ENCODE results near the gene AEBP1.

The AEBP1 gene

DNA sequence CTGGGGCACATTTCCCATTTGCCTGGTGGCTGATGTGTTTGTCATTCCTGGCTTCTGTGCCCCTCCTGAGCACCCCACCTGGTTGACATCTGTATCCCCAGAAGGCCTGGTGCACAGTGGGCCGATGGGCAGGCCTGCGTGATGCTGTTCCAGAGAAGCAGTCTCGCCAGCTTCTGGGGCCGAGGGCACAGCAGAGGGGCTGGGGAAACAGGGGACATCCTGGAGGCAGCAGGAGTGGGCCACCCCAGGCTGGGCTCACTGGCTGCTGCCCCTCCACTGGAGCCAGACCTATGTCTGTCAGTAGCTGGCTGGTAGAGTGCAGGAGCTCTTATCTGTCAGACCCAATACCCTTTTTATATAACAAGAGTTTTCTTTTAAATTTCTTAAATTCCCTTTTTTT, 37.9 kb downstream of the AEBP1 start:
- DNase-seq (ENCODE audit: low read depth) = no peak

DNA sequence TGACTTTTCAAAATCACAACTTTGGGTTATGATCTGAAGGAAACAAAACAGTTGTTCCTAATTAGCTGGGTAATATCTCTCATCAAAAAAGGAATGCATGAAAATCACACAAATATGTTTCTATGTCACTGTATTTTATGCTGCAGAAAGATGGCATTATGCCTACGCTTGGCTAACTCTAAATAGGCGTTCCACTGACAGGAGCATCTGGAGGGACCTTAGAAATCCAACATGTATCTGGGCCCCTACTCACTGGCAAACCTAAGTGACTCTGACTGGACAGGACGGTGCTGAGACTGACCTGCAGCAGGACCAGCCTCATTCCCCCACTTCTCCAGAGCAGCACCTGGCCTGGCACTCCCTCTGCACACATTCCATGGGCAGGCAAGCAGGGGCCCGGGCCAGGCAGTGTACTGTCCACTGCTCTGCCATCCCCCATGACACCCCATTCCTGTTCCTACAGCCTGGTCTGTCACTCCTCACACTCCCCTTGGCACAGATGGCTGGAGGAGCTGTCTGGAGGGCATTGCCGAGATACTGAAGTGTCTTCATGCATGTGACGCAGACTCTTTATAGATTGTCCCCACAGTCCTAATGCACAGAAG, 39.6 kb downstream of the AEBP1 start:
- DNase-seq (ENCODE audit: low read depth) = no peak

DNA sequence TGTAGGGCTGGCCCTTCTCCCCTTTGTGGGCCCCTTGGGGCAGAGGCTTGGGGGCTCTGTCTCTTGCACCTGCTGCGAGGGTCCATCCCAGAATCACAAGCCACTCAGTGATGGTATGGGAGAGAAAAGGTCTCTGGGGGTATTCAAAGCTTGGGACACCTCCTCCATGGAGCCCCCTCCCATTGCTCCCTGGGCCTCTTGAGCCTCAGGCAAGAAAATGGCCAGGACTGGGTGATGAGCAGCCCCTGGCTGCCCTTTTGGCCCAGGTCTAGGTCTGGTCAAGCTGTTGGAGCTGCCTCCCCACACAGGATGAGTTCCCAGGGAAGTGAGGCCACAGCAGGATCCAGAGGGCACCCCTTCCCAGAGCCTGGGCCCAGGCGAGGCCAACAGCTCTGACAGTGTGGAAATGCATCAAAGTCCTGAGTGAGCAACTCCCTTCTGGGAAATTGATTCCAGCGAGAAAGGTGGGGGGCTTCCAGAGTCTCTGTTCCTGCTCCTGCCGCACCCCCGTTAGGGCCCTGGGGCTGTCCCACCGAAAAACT, 40.4 kb downstream of the AEBP1 start:
- no peak for DNase-seq (ENCODE audit: low read depth)

DNA sequence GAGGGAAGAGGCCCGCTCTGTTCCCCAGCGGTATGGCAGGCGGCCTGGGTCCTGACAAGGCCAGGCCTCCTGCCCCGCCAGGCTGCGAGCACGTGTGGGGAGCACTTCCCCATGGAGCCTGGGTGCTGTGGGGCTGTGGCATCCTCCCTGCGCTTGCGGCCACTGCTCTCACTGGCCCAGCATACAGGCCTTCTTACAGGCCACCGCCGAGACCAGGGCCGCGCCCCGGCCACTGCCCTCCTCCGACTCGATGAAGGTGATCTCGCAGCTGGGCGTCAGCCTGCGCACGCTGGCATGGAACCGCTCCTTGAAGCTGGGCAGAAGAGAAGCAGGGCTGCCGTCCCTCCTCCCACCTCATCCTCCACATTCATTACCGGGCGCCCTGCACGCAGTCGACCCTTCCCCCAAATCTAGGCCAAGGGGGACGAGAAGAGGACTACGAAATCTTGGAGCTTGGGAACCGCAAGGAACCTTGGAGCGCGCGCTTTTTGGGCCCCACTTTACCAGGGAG, 40.9 kb downstream of the AEBP1 start:
- DNase-seq (ENCODE audit: low read depth) = no peak

DNA sequence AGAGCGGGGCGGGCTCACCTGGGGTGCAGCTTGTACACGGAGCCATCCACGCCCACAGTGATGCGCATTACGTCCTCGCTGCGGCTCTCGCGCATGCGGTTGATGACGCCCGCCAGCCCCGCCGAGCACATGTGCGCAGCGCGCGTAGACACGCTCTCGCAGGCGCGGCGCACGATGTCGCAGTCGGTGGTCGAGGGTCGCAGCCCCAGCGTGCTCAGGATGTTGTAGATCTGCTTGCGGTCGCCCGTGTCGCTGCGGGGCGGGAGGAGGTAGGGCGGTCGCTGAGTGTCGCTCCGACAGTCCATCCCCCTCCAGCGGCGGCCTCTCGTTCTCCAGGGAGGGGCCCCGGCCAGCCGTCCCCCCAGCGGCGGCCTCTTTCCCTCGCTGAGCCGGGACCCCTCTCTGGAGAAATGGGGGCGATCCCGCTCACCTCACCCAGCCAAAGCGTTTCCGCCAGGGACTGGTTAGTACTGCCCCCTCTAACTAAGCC, 41.4 kb downstream of the AEBP1 start:
- no peak for DNase-seq (ENCODE audit: low read depth)

DNA sequence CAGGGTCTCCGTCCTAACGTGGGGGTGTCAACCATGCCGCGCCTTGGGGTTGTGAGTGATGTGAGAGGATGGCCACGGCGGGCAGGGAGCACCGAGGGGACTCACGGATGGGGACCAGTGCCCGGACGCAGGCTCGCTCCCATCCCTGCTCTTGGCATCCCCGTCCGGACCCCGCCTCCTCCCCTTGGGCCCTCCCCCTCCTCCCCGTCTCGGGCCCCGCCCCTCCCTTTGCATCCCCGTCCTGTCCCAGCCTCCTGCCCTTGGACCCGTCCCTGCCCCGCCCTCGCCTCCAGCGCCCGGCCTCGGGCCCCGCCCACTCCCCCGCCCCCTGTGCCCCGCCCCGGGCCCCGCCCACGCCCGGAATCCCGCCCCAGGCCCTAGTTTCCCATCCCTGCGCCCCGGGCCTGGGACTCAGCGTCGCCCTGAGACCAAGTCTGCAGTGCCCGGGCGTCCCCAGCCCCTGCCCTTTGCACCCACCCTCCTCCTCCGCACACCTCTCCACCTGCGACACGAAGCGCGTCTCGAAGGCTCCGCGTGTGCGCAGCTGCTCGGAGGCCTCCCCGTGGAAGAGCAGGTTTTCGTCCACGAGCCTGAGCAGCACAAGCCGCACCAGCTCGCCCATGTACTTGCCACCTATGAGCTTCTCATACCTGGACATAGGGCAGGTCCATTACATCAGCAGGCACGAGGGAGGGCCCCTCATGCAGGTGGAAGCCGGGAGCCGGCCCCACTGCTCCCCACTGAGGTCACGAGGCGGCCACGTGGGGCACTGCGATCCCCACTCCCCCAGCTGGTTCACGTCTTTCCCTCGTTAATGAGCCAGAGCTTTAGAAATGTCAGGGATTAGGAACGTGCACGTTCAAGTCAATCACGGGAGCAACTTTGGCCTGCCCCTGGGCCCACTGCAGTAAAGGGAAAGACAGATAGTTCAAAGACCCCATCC, 42.1 kb downstream of the AEBP1 start:
- no peak for DNase-seq (ENCODE audit: low read depth)

DNA sequence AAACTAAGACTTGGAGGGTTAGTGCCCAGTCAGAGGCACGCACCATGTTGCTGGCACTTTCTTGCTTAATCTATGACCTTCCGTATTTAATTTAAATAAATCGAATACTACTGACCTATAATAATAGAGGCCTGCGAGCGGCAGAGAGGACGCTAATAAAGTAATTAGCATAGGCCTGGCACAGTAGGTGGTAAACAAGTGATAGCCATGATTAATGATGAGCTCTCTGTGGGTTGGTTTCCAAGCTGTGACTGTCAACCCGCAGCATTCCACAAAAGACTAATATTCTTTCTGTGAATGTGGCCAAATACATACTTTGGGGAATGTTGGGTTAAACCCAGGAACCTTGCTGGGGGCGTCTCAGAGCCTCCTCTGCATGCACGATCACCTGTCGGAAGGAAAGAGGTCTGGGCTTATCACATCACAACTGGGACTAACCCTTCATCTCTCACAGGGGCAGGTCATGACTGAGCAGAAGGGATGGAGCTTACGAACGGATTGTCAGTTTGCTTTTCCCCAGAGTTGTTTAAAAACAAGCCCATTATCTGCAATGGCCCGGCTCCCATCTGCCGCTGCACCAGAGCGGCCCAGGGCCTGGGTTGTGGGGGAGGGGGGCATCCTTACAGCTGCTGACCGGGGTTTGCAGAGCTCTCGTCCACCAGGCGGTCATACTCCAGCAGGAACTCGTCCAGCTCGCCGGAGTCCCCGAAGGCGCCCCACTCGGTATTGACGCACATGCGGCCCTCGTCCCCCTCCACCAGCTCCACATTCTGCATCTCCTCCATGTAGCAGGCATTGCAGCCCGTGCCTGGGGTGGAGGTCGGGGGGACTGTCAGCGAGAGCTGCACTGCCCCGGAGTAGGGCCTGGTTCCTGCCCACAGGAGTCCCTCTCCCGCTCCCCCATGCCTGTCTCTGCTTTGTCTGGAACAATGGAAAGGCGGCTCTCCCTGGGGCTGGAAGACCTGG, 43.2 kb downstream of the AEBP1 start:
- DNase-seq (ENCODE audit: low read depth) = no peak

DNA sequence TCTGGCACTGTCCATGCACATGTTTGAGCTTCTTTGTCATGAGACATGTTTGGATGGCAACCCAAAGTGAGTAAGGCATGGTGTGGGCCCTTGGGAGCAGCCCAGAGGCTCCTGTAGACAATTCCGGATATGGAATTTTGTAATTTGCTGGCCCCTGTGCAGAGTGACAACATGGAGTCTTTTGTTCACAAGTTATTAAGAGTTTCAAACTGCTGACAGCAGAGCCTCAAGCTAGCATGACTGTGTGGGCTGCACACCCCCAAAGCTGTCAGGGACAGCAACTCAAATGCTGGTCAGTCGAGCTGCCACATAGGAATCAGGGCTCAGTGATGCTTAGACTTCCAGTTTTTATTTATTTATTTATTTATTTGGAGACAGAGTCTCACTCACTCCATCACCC, 44.0 kb downstream of the AEBP1 start:
- no peak for DNase-seq (ENCODE audit: low read depth)

DNA sequence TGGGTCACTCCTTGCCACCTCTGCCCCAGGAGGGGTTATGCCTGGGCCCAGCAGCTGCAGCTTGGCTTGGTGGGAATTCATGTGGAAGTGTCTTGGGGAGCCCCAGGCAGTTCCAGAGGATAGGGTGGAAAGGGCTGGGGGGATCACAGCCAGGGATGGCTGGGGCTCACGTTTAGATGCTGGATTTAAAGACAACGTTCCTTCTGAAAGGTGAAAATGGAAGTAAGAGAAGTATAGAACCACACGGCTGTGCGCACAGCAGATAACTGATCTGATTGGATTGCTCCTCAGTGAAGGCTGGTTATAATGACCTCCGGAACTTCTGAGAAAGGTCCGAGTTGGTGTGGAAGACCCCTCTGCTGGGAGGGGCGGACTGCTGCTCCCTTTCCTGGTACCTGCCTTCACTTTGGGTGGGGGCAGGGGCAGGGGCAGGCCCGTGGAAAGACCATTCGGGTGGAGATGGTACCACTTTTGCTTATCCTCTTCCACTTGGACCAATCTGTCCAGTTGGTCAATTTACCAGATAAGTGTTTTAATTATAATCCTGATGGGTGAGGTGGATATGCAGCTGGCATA, 44.9 kb downstream of the AEBP1 start:
- DNase-seq (ENCODE audit: low read depth) = no peak

DNA sequence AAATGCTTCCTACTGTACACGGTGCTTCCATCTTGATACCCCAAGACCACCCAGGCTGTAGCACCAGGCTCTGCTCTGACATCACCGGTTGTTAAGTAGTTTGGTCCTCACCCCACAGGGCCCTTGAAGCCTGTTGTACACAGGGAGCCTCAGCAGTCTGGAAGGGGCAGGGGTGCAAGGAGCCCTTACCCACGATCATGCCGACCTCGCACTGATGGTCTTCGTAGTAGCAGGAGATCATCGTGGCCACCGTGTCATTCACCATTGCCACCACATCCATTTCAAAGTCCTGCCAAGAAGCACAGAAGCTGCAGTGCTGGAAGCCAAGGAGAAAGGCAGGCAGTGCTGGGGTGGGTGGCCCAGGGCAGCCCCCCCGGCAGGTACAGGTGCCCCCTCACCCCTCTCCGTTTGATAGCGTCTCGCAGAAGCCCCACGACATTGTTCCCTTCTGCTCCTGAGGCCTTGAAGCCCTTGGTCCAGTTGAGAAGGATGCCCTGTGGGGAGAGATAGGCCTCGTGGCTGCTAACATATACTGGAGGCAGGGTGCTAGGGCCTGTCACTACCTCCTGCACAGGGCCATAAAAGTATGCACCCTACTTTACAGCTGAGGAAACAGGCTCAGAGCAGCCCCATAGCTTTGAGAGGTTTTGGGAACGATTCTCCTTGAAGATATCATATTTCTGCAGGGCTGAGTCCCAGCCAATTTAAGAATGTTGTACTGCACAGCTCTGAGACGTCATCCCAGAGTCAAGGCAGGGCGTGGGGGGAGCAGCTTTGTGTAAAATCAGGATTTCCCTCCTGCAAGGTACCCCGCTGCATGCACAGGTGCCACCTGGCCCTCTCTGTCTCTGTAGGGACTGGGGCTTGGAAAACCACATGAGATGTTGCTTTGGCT, 45.7 kb downstream of the AEBP1 start:
- DNase-seq (ENCODE audit: low read depth) = no peak

DNA sequence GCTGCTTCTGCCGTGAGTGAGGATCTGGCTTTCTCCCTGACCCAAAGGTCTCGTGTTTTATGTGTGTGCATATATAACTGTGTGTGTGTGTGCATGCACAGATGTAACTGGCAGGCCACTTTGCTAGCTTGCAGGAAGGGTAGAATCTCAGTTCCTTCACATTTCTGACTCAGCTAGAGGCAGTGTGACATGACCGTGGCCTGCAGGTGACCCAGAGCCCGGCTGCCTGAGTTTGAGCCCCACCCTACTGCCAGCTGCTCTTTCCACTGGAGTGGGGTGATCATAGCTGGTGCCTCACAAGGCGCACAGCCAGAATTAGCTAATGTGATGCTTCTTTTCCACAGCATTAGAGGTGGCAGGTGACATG, 46.3 kb downstream of the AEBP1 start:
- no peak for DNase-seq (ENCODE audit: low read depth)

DNA sequence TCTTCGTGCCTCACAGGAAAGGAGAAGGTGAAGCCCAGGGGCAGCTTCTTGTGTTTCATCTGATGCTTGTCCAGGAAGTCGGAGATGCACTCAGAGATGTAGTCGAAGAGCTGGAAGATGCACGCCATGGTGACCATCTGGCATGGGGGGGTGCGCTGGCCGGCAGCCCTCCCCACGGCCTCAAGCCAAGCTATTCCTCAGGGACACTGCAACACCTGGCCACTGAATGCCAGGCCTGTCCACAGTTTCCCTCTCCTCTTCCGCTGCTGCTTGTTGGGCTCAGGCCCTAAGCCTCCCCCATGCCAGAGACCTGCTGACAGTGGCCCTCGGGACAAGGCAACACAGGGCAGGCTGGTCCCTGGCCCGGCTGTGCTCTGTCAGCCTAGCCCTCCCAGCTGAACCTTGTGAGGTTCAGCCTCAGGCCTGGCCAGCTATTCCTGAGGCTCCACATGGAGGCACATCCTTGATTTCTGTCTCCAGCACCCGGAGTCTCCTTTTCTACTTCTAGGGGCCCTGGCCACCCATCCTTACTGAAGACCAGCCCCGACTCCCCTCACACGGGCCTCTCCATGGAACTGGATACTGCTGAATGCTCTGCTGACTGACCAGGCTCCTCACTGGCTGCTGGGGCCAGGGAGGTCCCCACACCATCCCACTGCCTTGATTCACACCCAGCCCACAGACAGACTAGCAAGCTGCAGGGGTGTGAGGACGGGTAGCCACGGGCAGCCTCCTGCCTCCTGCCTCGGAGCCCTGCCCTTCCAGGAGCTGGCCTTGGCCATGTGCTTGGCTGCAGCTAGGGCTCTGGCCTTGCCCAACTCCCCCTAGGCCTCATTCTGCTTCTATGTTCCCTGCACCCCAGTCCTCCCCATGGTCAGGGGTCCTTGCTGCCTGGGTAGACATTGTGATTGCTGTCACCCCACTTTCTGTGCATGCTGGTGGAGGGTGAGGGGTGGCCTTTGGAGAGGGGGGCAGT, 47.1 kb downstream of the AEBP1 start:
- no peak for DNase-seq (ENCODE audit: low read depth)

DNA sequence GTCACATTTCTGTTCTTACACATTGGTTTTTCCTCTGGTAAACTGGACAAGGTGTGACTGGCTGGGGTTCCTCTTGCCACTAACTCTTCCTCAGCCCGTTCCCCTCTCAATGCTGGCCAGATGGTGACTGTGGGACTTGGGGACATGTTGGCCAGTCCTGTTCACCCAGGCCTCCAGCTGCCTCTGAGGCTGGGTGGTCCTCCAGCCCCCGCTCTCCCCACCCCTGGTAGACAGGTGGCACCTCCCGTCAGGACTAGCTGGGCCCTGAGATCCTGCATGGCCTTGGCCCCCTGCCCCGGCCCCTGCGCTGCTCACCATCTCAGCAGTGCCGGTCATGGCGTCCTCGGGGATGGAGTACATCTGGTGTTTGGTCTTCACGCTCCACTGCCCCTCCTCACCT, 47.8 kb downstream of the AEBP1 start:
- DNase-seq (ENCODE audit: low read depth) = no peak

DNA sequence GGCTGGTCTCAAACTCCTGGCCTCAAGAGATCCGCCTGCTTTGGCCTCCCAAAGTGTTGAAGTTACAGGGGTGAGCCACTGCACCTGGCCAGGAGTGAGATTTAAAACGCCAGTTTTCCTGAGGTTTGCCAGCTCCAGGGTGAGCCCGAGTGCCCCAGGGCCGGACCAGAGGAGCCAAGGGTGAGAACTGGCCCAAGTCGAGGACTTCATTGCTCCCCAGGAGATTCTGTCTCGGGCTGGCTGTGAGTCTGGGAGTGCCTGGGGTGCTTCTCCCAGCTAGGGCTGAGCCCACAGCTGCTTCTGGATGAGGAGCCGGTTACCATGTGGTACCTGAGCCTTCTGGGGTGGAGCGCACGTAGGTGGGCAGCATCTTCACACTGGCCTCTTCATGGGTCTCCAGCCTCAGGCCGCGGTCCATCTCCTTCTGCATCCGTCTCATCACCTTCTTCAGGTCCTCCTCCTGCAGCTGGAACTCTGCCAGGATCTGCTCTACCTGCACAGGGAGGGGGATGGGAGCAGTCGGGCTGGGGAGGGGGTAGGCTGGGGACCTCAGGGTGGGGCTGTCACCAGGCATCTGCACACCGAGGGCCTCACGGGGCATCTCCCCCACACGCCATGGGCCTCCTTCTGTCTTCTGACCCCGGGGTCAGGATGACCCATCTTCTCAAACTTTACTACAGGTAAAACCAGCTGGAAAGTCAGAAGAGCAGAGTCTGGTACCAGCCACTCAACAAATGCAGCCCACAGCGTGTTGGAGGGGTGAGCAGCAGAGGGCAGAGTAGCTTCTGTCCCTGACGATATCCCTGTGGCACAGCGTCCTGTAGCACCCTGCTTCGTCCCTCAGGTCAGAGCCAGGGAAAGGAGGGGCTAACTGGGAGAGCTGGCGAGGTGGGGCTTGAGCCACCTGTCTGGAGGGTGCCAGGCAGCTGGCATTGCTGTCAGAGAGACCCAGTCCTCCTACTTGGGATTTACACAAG, 49.1 kb downstream of the AEBP1 start:
- no peak for DNase-seq (ENCODE audit: low read depth)

DNA sequence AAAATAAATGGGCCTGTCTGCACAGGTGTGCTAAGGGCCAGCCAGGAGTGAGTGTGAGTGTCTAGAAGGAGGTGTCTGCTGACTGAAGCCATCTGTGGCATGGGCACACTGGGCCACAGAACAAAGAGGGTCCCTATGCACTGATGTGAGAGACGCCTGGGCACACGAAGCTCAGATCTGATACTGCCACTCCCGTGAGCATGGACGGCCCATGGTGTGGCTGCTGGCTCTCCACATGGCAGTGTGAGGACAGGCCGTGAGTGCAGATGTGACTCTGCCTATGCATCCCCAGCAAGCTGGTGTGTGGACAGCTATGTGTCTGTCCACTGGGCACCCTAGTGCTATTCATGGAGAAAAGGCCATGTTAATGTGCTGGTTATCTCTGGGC, 49.8 kb downstream of the AEBP1 start:
- no peak for DNase-seq (ENCODE audit: low read depth)

DNA sequence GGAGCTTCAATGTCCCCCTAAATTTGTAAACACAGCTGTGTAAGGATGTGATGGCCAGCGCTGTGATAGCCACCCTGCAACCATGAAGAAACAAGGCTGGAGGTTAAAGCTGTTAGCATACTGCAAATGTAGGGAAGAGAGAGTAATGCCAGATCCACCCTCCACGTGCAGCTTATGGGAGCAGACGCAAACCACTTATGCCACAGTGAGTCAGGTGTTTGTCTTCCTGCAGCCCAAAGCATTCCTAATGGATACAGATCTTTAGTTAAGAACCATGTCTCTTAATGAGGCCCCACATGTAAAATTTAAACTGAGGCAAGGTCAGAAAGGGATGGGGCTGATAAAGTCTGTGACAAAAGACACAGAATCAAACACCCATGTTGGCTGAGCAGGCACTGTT, 50.6 kb downstream of the AEBP1 start:
- no peak for DNase-seq (ENCODE audit: low read depth)

DNA sequence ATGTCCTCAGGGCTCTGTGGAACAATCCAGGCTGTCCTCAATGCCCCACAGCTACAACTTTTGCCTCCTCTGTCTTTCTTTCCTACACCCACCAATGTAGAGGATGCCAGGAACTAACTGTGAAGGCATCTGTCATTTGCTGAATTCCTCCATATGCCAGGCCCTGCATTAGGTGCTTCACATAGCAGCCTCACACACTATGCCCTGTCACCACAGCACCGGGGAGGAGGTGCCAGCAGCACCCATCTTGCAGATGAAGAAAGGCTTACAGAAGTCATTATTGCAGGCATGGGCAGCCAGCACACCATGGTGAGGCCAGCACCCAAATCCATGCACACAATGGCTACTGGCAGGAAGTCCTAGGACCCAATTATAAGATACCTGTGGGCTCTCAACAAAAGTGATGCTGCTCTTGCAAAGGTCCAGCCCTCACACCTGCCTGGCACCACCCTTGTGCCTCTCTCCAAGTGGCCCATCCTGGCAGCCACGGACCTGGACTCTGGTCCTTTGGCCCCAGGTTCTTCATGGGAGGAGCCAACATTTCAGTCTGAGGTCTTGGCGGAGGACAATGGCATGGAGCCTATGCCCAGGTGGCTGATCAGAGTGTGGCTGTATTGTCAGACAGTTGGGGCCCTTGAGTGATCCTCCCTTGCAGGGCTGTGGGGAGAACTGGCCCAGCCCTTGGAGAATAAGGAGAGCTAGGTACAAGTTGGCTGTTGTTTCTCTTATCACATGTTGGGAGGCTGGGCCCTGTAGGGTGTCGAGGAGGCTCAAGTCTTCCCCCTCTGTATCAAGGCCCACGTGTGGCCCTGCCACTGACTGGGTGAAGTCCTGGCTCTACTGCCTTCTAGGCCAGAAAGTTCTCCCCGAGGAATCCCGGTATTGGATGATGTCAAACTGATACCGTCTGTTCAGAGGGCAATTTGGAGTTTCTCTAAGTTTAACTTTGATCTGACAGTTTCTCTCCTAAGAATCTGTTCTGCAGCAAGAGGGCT, 51.3 kb downstream of the AEBP1 start:
- no peak for DNase-seq (ENCODE audit: low read depth)

All from HS-5 (cell line).